GM21717 (cell line): ENCODE results near the gene C5orf58.

Experiments
- ATAC-seq: cut with Tn5 transposase; IDR thresholded peaks from one replicate; pipeline ENCODE4 v1.9.1; 2021; ENCODE audit warnings: mild to moderate bottlenecking, moderate library complexity; ENCODE audit not compliant: unreplicated experiment

The C5orf58 gene, protein sequence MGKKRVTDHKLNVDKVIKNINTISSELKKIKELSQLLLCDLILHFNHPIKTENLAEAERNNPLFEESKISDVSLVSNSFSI

GRCh38 chr5:170232786-170233185 is at the start of gene C5orf58:
Gene C5orf58, plus strand, starts transcription at chr5:170232985. Its CDS starts 1,992 bp downstream, at chr5:170234977.
- ATAC-seq, result no peak

- peak; percentile 74 for ATAC-seq
These were observed 48.7 kb upstream of the C5orf58 start for GRCh38 chr5:170183816-170184687.

DNA sequence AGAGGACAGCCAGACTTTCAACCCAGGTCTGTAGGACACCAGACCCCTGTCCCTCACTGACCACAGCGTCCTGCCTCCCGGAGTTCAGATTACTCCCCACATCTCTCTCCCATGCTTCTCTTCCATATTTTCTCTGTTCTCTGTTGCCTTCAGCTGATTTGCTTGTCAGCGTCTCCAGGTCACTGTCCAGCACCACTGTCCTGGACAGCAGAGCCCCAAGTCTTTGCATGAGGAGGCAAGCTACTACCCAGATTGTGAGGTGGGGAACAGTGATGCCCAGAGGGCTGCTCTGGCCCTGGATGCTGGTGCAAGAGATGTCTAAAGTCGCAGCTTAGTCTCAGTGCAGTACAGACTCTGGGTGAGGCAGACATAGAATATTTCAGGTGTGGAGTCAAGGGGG is 48.0 kb upstream of the C5orf58 start:
- no peak for ATAC-seq

GRCh38 chr5:170186156-170186555 is 46.6 kb upstream of the C5orf58 start:
- no peak for ATAC-seq

DNA sequence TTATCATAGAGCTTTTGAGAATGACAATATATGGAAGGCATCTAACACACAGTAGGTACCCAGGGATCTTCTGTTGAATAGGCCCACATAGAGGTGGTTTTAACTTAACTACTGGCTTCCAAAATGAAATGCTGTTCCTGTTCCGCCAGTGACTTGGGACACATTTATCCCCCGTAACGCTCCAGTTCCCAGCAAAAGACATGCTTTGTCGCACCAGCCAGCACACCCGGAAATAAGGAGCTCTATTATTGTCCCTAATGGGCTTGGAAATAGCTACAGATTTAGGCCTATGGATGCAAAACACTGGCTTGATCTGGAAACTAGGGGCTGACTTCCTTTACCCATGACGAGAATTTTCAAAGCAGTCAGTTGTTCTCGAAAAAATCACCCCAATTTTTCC is 45.9 kb upstream of the C5orf58 start:
- ATAC-seq, result no peak

DNA sequence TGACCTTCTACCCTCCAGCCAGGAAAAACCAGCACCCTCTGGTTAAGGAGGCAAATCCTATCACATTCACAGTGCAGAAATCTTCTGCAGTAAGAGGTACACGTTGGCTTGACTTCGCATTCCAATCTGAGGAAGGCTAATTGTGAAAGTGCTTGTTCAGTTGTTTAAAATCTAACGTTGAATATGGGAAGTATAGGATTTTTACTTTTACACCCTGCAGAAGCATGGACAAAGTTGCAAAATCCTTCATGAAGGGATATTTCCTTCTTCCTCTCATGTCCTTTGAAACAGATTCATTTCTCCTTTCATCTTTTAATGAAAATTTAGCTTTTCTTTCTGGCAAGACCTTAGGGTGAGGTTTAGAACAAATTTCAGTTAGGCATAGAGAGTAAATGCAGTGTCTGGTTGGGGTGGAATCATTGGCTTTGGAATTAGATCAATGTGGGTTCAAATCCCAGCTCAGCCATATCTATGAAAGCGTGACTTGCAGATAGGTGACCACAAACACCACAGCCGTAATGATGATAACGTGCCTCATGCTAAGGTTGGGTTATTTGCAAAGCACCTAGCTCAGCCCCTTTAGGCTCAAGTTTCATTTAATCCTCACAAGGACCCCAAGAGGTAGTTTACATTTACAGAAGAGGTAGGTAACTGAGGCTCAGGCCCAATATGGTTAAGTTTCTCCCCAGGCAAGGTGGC is 42.2 kb upstream of the C5orf58 start:
- no peak for ATAC-seq

DNA sequence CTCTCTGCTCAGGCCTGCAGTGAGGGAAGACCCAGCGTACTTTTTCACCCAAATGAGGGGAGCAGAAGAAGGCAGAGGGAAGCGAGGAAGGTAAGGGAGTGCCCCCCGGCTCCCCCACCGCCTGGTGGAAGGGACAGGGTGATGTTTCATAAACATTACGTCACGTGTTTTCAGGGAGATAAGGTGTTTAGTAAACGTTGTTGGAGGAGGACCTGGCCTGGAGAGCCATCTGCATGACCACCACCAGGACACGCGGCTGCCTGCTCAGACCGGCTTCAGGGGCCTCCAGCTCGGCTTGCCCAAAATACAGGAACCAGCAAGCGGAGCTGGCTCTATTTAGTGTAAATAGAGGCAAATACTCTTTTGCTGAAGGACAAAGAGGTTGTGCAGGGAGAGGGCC is 40.0 kb upstream of the C5orf58 start:
- no peak for ATAC-seq

- ATAC-seq, result no peak
These were observed 36.8 kb upstream of the C5orf58 start for GRCh38 chr5:170195961-170196360.

DNA sequence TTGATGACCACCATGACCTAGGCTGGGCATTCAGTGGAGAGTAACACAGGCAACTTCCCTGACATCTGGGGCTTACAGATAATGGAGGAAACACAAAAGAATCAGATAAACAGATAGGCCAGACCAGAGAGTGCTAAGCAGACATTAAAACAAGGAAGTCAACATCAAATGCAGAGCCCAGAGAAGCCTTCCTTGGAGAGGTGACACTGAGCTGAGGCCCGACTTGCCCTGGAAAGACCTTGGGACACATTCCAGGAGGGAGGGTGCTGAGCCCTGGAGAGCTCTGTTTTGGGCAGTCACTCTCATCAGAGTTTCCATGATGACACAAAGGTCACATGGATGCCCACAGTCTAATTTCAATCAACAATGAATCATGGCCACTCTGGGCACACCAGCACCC is 31.9 kb upstream of the C5orf58 start:
- ATAC-seq, result no peak

- ATAC-seq, result no peak
These were observed 31.5 kb upstream of the C5orf58 start for GRCh38 chr5:170201311-170201710.

- no peak for ATAC-seq
These were observed 30.7 kb upstream of the C5orf58 start for GRCh38 chr5:170202117-170202516.

GRCh38 chr5:170204202-170204601 is 28.6 kb upstream of the C5orf58 start:
- ATAC-seq, result no peak

DNA sequence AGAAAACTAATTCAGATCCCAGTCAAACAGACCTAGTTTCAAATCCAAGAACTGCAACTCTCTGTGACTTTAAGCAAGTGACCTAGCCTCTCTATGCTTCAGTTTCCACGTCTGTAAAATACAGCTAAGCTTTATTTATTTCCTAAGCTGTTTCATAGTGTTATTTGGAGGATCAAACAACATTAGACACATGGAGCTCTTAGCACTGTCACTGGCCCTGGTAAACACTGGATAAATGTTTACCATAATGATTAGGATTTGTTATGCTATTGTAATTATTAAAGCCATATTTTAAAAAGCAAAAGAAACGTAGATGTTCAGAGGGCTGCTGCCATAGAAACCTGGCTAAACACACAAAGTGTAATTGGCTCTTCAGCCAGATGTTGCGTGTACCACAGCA is 26.6 kb upstream of the C5orf58 start:
- ATAC-seq, result no peak

DNA sequence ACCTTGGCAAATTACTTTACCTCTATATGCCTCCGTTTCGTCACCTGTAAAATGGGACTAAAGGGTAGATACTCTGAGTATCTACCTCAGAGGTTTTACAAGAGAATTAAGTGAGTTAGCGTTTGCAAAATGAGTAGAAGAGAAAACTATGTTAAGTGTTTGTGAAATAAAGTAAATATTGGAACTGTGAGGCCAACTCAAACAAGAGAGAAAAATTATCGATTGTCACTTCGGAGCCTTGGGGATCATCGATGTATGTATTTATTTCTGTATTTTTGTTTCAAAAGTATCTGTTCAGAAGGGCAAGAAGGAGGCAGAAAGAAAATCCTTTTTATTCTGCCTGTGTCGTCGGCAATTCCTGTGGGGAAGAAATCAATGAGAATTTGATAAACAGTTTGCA is 25.8 kb upstream of the C5orf58 start:
- ATAC-seq, result no peak

GRCh38 chr5:170211575-170212334 is 21.0 kb upstream of the C5orf58 start:
- no peak for ATAC-seq

GRCh38 chr5:170216257-170216864 is 16.4 kb upstream of the C5orf58 start:
- no peak for ATAC-seq

- no peak for ATAC-seq
These were observed 15.0 kb upstream of the C5orf58 start for GRCh38 chr5:170217831-170218230.

DNA sequence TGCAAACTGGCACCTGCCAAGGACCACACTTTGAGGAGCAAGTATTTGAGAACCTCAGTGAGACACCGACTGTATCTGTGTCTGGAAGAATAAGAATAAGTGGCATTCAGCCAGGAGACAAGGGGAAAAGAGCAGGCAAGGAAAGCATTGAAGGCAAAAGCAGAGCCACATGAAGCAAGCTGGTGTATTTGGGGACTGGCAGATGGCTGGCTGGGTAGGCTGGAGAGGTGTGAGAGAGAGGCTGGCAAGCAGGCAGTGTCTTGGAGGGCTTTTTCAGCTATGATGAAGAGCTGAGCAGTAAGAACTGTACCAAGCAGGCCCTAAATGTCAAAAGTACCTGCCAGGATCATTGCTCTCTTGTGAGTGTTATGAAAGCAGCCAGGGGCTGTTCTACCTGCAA is 14.1 kb upstream of the C5orf58 start:
- no peak for ATAC-seq

DNA sequence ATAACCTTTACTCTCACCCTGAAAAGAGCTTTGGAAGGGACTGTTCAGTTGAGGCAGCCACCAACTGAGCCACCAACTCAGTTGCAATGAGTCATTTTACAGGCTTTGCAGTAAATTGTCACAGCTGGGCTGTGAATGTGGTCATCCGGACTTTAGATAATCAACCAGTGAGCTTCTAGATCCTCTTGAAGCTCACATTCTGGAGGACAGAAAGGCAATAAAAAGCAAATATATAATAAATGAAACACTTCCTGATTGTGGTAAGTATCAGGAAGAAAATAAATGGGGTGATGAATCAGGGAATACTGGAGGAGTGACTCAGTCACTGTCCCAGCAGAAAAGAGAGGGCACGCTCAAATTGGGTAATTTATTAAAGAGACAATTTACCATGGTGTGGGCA is 13.2 kb upstream of the C5orf58 start:
- no peak for ATAC-seq

DNA sequence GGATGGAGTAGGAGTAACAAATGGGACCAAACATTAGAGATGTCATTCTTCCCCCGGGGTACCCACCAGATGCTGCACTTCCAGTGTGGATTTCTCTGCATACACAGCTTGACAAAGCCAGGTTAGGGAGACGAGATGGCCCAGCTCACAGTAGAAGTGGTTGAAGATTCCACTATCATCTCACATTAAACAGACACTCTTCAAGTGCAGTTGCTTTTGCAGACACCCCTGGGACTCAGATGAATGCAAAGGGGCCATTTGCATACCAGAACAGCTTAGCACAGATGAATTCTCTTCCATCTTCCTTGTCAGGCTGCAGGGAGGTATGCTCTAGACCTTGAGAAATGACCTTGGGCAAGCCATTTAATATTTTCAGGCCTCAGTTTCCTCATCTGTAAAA is 12.6 kb upstream of the C5orf58 start:
- no peak for ATAC-seq

DNA sequence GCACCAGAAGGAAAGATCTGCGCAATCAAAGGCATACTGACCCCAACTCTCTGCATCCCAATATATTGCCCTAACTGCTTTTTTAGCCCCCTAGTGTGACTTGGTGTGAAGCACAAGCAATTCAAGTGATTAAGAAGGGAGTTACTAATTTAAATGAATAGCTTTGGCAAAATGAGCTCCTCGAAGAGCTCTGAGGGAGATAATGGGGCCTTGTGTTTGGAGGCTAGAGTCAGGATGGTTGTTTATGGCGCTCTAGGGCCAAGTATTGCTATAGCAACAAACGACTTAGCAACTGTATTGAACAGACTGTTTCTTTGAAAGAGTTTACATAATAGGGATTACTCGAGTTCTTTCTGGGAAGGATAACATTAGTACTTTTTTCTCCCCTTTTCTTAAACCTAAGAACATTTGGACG is 11.5 kb upstream of the C5orf58 start:
- no peak for ATAC-seq
